A673 (cell line): ENCODE data around the gene MSI2.

ENCODE experiments used
- EZH2 ChIP-seq: fragments of 200-600 bp; sonication (generic); IDR thresholded peaks from 2 replicates; pipeline ENCODE4 v1.6.1; 2017; ENCODE audit warnings: borderline replicate concordance, low read depth, mild to moderate bottlenecking, mixed read lengths, antibody characterized with exemption, low read length; ENCODE audit not compliant: poor library complexity, severe bottlenecking
- TF ChIP-seq, protein P1 (sequence below): fragments of 300-800, 200-600 bp; sonication (generic); conservative IDR thresholded peaks from 2 replicates; pipeline ENCODE4 v1.5.1; 2017; ENCODE audit warnings: low read depth, mild to moderate bottlenecking, antibody characterized with exemption, low read length, moderate library complexity, mixed read lengths

DNA sequence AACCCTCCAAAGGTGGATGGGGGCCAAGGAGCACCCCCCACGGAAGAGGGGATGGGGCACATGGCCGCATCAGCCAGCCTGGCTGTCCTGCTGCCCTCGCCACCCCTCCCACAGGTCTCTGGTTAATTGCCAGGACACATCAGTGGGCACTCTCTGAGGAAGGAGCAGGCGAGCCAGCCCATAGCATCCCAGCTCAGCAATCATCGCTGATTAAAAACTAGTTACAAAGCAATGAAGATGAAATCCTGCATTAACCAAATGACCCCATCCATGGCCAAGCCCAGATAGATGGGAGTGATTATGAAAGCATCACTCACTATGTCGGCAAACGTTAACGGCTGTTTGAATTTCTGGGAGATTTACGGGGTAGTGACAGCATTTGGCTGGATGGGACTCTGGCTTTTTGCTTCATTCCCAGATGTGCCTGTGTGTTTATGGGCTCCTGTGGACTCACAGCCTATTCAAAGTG, 443.5 kb downstream of the MSI2 start:
- TF ChIP-seq EZH2, result no peak
- TF ChIP-seq, protein P1, sequence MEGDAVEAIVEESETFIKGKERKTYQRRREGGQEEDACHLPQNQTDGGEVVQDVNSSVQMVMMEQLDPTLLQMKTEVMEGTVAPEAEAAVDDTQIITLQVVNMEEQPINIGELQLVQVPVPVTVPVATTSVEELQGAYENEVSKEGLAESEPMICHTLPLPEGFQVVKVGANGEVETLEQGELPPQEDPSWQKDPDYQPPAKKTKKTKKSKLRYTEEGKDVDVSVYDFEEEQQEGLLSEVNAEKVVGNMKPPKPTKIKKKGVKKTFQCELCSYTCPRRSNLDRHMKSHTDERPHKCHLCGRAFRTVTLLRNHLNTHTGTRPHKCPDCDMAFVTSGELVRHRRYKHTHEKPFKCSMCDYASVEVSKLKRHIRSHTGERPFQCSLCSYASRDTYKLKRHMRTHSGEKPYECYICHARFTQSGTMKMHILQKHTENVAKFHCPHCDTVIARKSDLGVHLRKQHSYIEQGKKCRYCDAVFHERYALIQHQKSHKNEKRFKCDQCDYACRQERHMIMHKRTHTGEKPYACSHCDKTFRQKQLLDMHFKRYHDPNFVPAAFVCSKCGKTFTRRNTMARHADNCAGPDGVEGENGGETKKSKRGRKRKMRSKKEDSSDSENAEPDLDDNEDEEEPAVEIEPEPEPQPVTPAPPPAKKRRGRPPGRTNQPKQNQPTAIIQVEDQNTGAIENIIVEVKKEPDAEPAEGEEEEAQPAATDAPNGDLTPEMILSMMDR, result no peak
